Suppressor macrophage treated with lipopolysaccharide for 4 hours (primary cell): ENCODE data around the gene CRYBB2.
"Not testable (repeated sequence)": the region's sequence is repeated elsewhere in the genome, so short reads cannot be mapped to it uniquely, and the experiment has no call there.

Experiments
- DNase-seq: peaks from one replicate; pipeline ENCODE4 v3.0.0-alpha.2; 2020

The CRYBB2 gene

DNA sequence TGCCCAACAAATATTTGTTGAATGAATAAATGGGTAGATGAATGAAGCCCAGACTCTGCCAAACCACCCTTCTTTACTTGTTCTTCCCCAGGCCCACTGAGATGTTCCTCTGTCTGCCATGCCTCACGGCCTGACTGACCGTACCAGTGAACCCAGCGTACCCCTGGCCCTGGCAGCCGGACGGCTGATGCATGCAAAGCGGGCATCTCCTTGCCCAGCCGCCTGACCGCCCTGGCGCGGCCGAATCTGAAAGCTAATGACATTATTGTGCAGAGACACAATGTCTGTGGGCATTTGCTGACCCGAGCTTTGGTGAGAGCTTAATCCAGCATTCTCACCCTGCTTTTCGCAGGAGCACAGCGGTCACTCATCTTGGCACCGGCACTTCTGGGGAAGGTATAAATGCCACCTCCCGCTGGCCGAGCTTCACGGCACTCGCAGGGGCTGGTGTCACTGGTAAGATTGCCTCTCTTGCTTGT lies at the start of gene CRYBB2:
TSS of gene CRYBB2 (plus strand) at position 429 of the 479 bp plus-strand sequence. CDS start 1,791 bp downstream, outside the sequence.
- DNase-seq: no peak

- DNase-seq: no peak
These were observed 48.9 kb upstream of the CRYBB2 start for GRCh38 chr22:25170426-25170980.

DNA sequence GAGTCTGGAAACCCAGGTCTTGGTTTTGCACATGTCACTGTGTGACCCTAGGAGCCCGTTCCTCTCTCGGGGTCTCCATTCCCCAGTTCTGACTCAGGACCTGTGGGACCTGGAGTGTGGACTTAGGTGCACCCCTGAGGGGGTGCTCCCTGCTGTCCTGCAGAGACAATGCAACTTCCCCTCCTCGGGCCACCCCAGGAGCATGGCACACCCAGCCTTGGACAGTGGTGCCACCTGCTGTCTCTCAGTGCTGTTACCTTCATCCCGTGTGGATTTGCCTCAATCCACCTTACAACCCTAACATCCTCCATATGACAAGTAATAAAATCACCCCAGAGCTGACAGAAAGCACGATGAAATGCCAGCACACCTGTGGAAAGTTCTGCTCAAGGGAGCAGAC lies 47.3 kb upstream of the CRYBB2 start:
- no peak for DNase-seq

GRCh38 chr22:25174156-25174887 lies 45.1 kb upstream of the CRYBB2 start:
- DNase-seq: no peak

GRCh38 chr22:25174888-25175411 lies 44.5 kb upstream of the CRYBB2 start:
- DNase-seq: no peak

DNA sequence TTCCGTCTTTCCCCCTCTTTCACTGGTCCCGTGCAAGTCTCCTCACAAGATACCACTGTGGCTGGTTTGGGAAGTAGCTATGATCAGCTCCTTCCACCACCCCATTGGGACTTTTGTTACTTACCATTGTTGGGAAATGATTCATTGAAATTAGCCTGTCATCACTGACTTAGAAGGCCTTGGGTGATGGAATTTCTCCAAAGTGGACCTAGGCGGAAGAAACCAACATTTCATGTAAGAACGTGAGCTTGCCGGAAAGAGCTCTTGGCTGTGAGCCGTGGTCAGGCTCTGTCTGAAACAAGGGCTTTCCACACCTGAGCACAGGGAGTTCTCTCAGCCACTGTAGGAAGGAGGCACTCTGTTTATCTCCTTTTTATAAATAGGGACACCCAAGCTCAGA lies 43.3 kb upstream of the CRYBB2 start:
- DNase-seq: no peak

GRCh38 chr22:25176799-25177198 lies 42.6 kb upstream of the CRYBB2 start:
- DNase-seq: no peak

DNA sequence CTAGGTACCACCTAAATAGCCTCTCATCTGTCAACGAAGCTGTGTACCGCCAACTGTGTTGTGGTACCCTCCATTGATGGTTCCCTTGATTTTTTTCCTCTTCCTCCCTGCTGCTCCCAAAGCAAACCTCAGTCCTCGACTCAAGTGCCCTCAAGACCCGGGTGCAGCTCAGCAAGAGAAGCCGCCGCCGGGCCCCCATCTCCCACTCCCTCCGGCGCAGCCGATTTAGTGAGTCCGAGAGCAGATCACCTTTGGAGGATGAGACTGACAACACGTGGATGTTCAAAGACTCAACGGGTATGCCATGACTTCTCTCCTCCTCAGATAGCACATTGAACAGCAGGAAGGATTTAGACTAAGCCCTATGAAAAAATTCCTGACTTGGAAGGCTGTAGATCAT lies 42.2 kb upstream of the CRYBB2 start:
- no peak for DNase-seq

DNA sequence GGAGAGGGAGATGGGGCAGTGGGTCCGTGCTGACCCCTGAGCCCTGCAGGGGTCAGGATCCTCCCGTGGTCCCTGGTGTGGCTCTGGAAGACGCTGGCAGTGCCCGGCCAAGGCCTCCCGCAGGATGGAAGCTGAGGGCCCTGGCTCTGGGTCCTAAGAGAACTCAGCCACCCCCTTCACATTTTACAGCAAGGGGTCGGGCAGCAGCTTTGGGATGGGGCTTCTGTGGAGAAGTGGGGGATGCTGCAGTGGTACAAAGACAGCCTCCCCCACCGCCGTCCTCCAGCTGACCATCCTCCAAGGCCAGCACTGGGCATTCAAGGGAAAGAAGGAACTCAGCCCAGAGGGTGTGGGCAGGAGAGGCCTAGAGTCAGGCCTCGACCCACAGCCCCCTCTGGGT lies 41.5 kb upstream of the CRYBB2 start:
- no peak for DNase-seq

- DNase-seq: not testable (repeated sequence)
These were observed 41.1 kb upstream of the CRYBB2 start for GRCh38 chr22:25178348-25178747.

- not testable (repeated sequence) for DNase-seq
These were observed 40.4 kb upstream of the CRYBB2 start for GRCh38 chr22:25178869-25179631.

GRCh38 chr22:25182131-25183110 lies 37.0 kb upstream of the CRYBB2 start:
- peak; percentile 34 for DNase-seq

- DNase-seq: no peak
These were observed 35.4 kb upstream of the CRYBB2 start for GRCh38 chr22:25183949-25184619.

GRCh38 chr22:25186140-25186539 lies 33.3 kb upstream of the CRYBB2 start:
- no peak for DNase-seq

DNA sequence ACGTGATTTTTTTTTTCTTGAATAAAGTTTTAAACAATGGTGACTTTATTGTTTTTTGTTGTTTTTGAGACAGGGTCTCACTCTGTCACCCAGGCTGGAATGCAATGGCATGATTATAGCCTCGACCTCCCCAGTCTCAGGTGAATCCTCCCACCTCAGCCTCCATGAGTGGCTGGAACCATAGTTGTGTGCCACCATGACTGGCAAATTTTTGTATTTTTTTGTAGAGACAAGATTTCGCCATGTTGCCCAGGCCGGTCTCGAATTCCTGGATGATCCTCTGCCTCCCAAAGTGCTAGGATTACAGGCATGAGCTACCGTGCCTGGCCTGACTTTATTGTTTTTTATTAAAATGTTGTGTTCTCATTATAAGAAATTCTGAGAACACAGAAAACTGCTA lies 32.0 kb upstream of the CRYBB2 start:
- DNase-seq: no peak

- DNase-seq: no peak
These were observed 27.0 kb upstream of the CRYBB2 start for GRCh38 chr22:25192406-25192805.

- DNase-seq: no peak
These were observed 26.3 kb upstream of the CRYBB2 start for GRCh38 chr22:25193130-25193529.

GRCh38 chr22:25193548-25193947 lies 25.9 kb upstream of the CRYBB2 start:
- DNase-seq: no peak

DNA sequence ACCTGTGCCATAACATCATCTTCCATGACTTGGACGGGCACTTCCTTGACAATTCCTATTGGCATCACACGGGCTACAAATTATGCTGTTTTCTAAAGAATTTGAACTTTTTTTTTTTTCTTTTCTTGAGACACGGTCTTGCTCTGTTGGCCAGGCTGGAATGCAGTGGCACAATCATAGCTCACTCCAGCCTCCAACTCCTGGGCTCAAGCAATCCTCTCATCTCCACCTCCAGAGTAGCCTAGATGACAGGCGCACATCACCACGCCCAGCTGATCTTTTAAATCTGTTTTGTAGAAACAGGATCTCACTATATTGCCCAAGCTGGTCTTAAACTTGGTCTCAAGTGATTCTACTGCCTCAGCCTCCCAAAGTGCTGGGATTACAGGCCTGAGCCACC lies 23.1 kb upstream of the CRYBB2 start:
- no peak for DNase-seq

GRCh38 chr22:25197340-25197739 lies 22.1 kb upstream of the CRYBB2 start:
- DNase-seq: no peak

DNA sequence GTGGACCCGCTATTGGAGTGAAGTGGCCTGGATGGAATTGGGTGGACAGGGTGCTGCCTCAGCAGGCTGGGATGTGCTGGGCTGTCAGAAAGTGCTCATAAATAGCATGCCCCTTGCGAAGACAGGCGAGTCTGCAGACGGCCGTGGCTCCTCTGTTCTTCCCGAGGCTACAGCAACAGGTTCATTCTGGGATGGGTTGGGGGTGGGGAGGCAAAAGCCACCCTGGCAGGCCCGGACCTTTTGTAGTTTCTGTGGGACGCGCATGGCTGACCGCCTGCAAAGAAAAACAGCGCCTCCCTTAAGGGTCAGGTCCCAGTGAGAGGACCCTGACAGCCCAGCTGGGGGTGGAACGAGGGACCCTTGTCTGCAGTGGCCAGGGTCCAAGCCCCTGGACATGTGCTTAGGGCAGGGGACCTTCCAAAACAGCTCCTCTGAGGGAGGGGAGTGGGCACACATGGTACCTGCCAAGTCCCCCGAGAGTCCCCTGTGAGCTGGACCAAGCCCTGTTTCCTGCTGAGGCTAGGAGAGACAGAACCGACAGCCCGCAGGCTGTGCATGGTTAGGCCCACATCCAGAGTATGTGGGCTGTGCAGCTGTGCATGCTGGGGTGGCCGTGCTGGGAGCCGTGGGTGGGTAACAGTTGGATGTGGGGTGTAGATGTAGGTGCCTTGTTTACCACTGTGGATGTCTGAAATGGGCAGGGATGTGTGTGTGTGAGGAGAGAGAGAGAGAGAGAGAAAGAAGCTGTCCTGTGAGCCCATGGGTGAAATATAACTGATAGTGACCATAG lies 19.5 kb upstream of the CRYBB2 start, which contains the start of gene CRYBB3:
TSS of gene CRYBB3 (plus strand) at position 128 of the 790 bp plus-strand sequence. CDS start 1,539 bp downstream, outside the sequence.
- DNase-seq: no peak
